OCI-LY7 (cell line): ENCODE measurements around the gene SEMA6C.

Experiments
- CTCF ChIP-seq: fragments of 200-600 bp; sonication (generic); conservative IDR thresholded peaks from 2 replicates; pipeline ENCODE4 v1.5.1; 2014; ENCODE audit warnings: mild to moderate bottlenecking, antibody characterized with exemption, low read length, moderate library complexity, mixed read lengths
- EZH2phosphoT487 ChIP-seq: fragments of 200-600 bp; sonication (generic); IDR thresholded peaks from 2 replicates; pipeline ENCODE4 v1.6.1; 2018; ENCODE audit warnings: low read depth, borderline replicate concordance, mild to moderate bottlenecking, mixed run types, antibody characterized with exemption, low read length, moderate library complexity, mixed read lengths

- no peak for TF ChIP-seq CTCF
- no peak for TF ChIP-seq EZH2phosphoT487
Observed at GRCh38 chr1:151193856-151194255, 47.4 kb upstream of the SEMA6C start.
